PC-3 (cell line): ENCODE results near the gene TIAM1. TPM values are rescaled to one million over a fixed set of nuclear protein-coding genes. Genes with fewer than 3 reads are reported as not detected.

Experiments
- ATAC-seq: fragments of 200-7000 bp; cut with Tn5 transposase; 2 replicates; pipeline ENCODE4 v1.9.1; 2020; ENCODE audit warnings: mild to moderate bottlenecking, moderate library complexity
- BruUV-seq: library from RNA; stranded (reverse); fragments of 400-500 nt; replicated peaks from 2 replicates; lab custom pipeline; 2021; lab: Mats Ljungman, UMichigan
- CTCF ChIA-PET: fragments of 300-600 bp; sonication (Branson Sonifier 250); formaldehyde crosslinking; loops from one replicate; lab custom pipeline; 2022; ENCODE audit warnings: antibody characterized with exemption; lab: Charles Lee
- POLR2A ChIA-PET: fragments of 300-600 bp; sonication (Branson Sonifier 250); formaldehyde crosslinking; loops from one replicate; lab custom pipeline; 2022; ENCODE audit warnings: antibody characterized with exemption; ENCODE audit not compliant: unreplicated experiment; lab: Charles Lee
- DNase-seq: peaks from one replicate; pipeline ENCODE4 v3.0.0-alpha.2; 2015
- H2AFZ ChIP-seq: fragments of 300-600 bp; sonication (generic); 2 replicates; pipeline ENCODE4 v1.6.0; 2016; ENCODE audit warnings: antibody characterized with exemption, low read length
- H3F3A ChIP-seq: fragments of 300-600 bp; sonication (generic); one replicate; pipeline ENCODE4 v1.6.0; 2017; ENCODE audit warnings: antibody characterized with exemption, low read length, control low read depth, mild to moderate bottlenecking; ENCODE audit not compliant: unreplicated experiment
- H3K27ac ChIP-seq: fragments of 300-600 bp; sonication (generic); 2 replicates; pipeline ENCODE4 v1.5.1; 2016; ENCODE audit warnings: mild to moderate bottlenecking, low read length
- H3K27me3 ChIP-seq: fragments of 300-600 bp; sonication (generic); 2 replicates; pipeline ENCODE4 v1.6.1; 2016; ENCODE audit warnings: low read length, mixed read lengths
- H3K36me3 ChIP-seq: fragments of 300-600 bp; sonication (generic); 2 replicates; pipeline ENCODE4 v1.6.1; 2016; ENCODE audit warnings: low read depth, mixed run types, low read length, mixed read lengths
- H3K4me1 ChIP-seq: fragments of 300-600 bp; sonication (generic); 2 replicates; pipeline ENCODE4 v1.5.1; 2016; ENCODE audit warnings: low read length; ENCODE audit not compliant: insufficient read depth
- H3K4me2 ChIP-seq: fragments of 300-600 bp; sonication (generic); 2 replicates; pipeline ENCODE4 v1.6.0; 2016; ENCODE audit warnings: low read length
- H3K4me3 ChIP-seq: fragments of 300-600 bp; sonication (generic); 2 replicates; pipeline ENCODE4 v1.5.1; 2016; ENCODE audit warnings: mild to moderate bottlenecking, low read length, mixed read lengths
- H3K79me2 ChIP-seq: fragments of 300-600 bp; sonication (generic); 2 replicates; pipeline ENCODE4 v1.6.1; 2017; ENCODE audit warnings: low read length, mixed read lengths
- H3K9ac ChIP-seq: fragments of 300-600 bp; sonication (generic); 2 replicates; pipeline ENCODE4 v1.6.0; 2016; ENCODE audit warnings: mild to moderate bottlenecking, low read length
- H3K9me2 ChIP-seq: fragments of 300-600 bp; sonication (generic); replicated peaks from 2 replicates; pipeline ENCODE4 v1.6.1; 2016; ENCODE audit warnings: mixed run types, low read length, mixed read lengths
- H3K9me3 ChIP-seq: fragments of 300-600 bp; sonication (generic); 2 replicates; pipeline ENCODE4 v1.6.1; 2016; ENCODE audit warnings: low read length, mixed read lengths
- H4K20me1 ChIP-seq: fragments of 300-600 bp; sonication (generic); 2 replicates; pipeline ENCODE4 v1.6.1; 2016; ENCODE audit warnings: low read length, mixed read lengths
- CTCF ChIP-seq: fragments of 300-600 bp; sonication (generic); conservative IDR thresholded peaks from 2 replicates; pipeline ENCODE4 v1.5.1; 2017; ENCODE audit warnings: antibody characterized with exemption, low read depth, mild to moderate bottlenecking, low read length
- EZH2 ChIP-seq: fragments of 300-600 bp; sonication (generic); IDR thresholded peaks from one replicate; pipeline ENCODE4 v1.6.1; 2017; ENCODE audit warnings: antibody characterized with exemption, mild to moderate bottlenecking, low read length; ENCODE audit not compliant: unreplicated experiment
- EZH2phosphoT487 ChIP-seq: fragments of 300-600 bp; sonication (generic); IDR thresholded peaks from 2 replicates; pipeline ENCODE4 v1.6.1; 2018; ENCODE audit warnings: mild to moderate bottlenecking, antibody characterized with exemption, low read length, borderline replicate concordance
- intact Hi-C: fragments of 100-400 bp; cut with micrococcal nuclease; formaldehyde crosslinking; loops from 2 replicates; pipeline ENCODE4 v1.9.0; 2023
- total RNA-seq: library from RNA; depleted of rRNA; stranded (reverse); fragments of >200 nt; gene quantifications from 2 replicates; pipeline ENCODE4 v1.2.3, GENCODE V29; 2014

The TIAM1 gene
- total RNA-seq, 1 experiment from 2014 or later, result 19.1 TPM

- Histone ChIP-seq H2AFZ (no peak overlapping the region), H3K4me2 (no peak overlapping the region), H3K9me2 (no peaks in the 10 kb centered on the region), H4K20me1 (no peaks in the 10 kb centered on the region), H3K27me3 (no peaks in the 10 kb centered on the region), H3F3A (no peaks in the 10 kb centered on the region), H3K4me1 (no peaks in the 10 kb centered on the region; the same call in none of the 2 replicates), H3K9ac (no peak overlapping the region), H3K9me3 (no peaks in the 10 kb centered on the region), H3K27ac (no peak overlapping the region), H3K4me3 (no peak overlapping the region), H3K79me2 (no peaks in the 10 kb centered on the region), H3K36me3 (no peaks in the 10 kb centered on the region)
- POLR2A ChIA-PET, result no interaction called here
- DNase-seq, result no peak
- ATAC-seq, result no peak
- CTCF ChIA-PET, result no interaction called here
- TF ChIP-seq EZH2, result no peak
- TF ChIP-seq EZH2phosphoT487, result no peak
- TF ChIP-seq CTCF, result no peak
- intact Hi-C loops, result no loop called here
- BruUV-seq, result no TSS peak
Observed at GRCh38 chr21:31255896-31256295, 88.2 kb downstream of the TIAM1 start.

GRCh38 chr21:31255036-31255435 is 89.0 kb downstream of the TIAM1 start:
- no peak overlapping the region for H3K27ac ChIP-seq
- H4K20me1 ChIP-seq, result no peaks in the 10 kb centered on the region
- H3K4me3 ChIP-seq, result no peak overlapping the region
- no peaks in the 10 kb centered on the region for H3K9me3 ChIP-seq
- intact Hi-C loops, result no loop called here
- ATAC-seq, result no peak
- H3K4me1 ChIP-seq, result no peaks in the 10 kb centered on the region
- BruUV-seq, result no TSS peak
- H3K4me2 ChIP-seq, result no peak overlapping the region
- no peaks in the 10 kb centered on the region for H3K27me3 ChIP-seq
- TF ChIP-seq EZH2 (no peak), CTCF (no peak), EZH2phosphoT487 (no peak)
- no peak overlapping the region for H3K9ac ChIP-seq
- no peak overlapping the region for H2AFZ ChIP-seq
- DNase-seq, result no peak
- H3K79me2 ChIP-seq, result no peaks in the 10 kb centered on the region
- POLR2A ChIA-PET, result no interaction called here
- CTCF ChIA-PET, result no interaction called here
- H3K9me2 ChIP-seq, result no peaks in the 10 kb centered on the region
- H3F3A ChIP-seq, result no peaks in the 10 kb centered on the region
- H3K36me3 ChIP-seq, result no peaks in the 10 kb centered on the region

GRCh38 chr21:31254131-31254530 is 89.9 kb downstream of the TIAM1 start:
- Histone ChIP-seq H3K9me3 (no peaks in the 10 kb centered on the region), H3K27ac (no peak overlapping the region), H2AFZ (no peak overlapping the region), H3K9ac (no peak overlapping the region), H3K27me3 (no peaks in the 10 kb centered on the region), H3F3A (no peaks in the 10 kb centered on the region), H3K36me3 (no peaks in the 10 kb centered on the region), H3K4me2 (no peak overlapping the region), H3K4me1 (peaks cover 1% of the 10 kb centered on the region), H3K79me2 (no peaks in the 10 kb centered on the region), H3K9me2 (no peaks in the 10 kb centered on the region), H3K4me3 (no peak overlapping the region), H4K20me1 (no peaks in the 10 kb centered on the region)
- TF ChIP-seq EZH2, result no peak
- TF ChIP-seq CTCF, result no peak
- no peak for TF ChIP-seq EZH2phosphoT487
- DNase-seq (no peak), ATAC-seq (no peak)
- ChIA-PET POLR2A (no interaction called here), CTCF (no interaction called here)
- BruUV-seq, result no TSS peak
- intact Hi-C loops, result no loop called here
